Measurements from ENCODE around the gene FBXO45. TPM values are rescaled to one million over a fixed set of nuclear protein-coding genes. Genes with fewer than 3 reads are reported as not detected.
"Not testable (repeated sequence)": the region's sequence is repeated elsewhere in the genome, so short reads cannot be mapped to it uniquely, and the experiment has no call there.

Gene FBXO45
- total RNA-seq, 1 experiment from 2014 or later, result 18.6 TPM

DNA sequence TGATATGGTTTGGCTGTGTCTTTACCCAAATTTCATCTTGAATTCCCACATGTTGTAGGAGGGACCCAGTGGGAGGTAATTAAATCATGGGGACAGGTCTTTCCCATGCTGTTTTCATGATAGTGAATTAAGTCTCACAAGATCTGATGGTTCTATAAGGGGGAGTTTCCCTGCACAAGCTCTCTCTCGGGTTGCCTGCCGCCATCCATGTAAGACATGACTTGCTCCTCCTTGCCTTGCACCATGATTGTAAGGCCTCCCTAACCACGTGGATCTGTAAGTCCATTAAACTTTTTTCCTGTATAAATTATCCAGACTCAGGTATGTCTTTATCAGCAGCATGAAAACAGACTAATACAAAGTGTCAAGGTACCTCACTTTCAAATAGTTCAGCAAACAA, 18.3 kb upstream of the FBXO45 start:
- H3K79me1 ChIP-seq (ENCODE audit: insufficient read depth, low read depth, low read length, poor library complexity, severe bottlenecking); H4K91ac ChIP-seq (ENCODE audit: insufficient read length, low read depth, low read length); H2AFZ ChIP-seq (ENCODE audit: low read length); H3K4me2 ChIP-seq (ENCODE audit: insufficient read depth, insufficient read length, low read length); H3T11ph ChIP-seq (ENCODE audit: low read length); DNase-seq; H4K20me1 ChIP-seq (ENCODE audit: control insufficient read depth, insufficient read depth, insufficient read length); H3K56ac ChIP-seq (ENCODE audit: insufficient read length, low read depth, low read length); H3K27me3 ChIP-seq (ENCODE audit: insufficient read depth, low read length); H3K4me1 Mint-ChIP-seq; H3K79me2 ChIP-seq (ENCODE audit: insufficient read depth, low read length); H3K14ac ChIP-seq (ENCODE audit: insufficient read depth, low read length); H4K8ac ChIP-seq (replicated peaks; ENCODE audit: insufficient read length, low read depth, low read length); H3K4me1 ChIP-seq (ENCODE audit: insufficient read depth, low read length); H2AK5ac ChIP-seq (ENCODE audit: insufficient read length, low read length); H2BK120ac ChIP-seq (ENCODE audit: low read depth, low read length, poor library complexity, severe bottlenecking); H3K4me3 Mint-ChIP-seq; H3K27ac ChIP-seq (ENCODE audit: insufficient read length, low read depth, low read length); H3K23ac ChIP-seq (ENCODE audit: insufficient read length, low read depth, low read length); H3K9me3 ChIP-seq (ENCODE audit: control insufficient read depth, low read depth, low read length); H2BK5ac ChIP-seq (ENCODE audit: insufficient read length, low read length); H2BK20ac ChIP-seq (ENCODE audit: low read depth, low read length, poor library complexity, severe bottlenecking); H3K18ac ChIP-seq (ENCODE audit: insufficient read length, low read depth, low read length); H4K5ac ChIP-seq (ENCODE audit: insufficient read length, low read depth, low read length); H2BK15ac ChIP-seq (ENCODE audit: low read depth, low read length); H3K23me2 ChIP-seq (ENCODE audit: insufficient read length, low read depth, low read length, poor library complexity, severe bottlenecking); H3K9ac ChIP-seq (ENCODE audit: extremely low read depth, insufficient read length, low read length); H2BK12ac ChIP-seq (ENCODE audit: insufficient read length, low read depth, low read length); H3K27ac Mint-ChIP-seq; H3K4ac ChIP-seq (ENCODE audit: low read depth, low read length); H3K27me3 Mint-ChIP-seq (ENCODE audit: low read depth): not testable (repeated sequence)
- peaks cover 13 to 26% (median 24%) of the 10 kb centered on the region in 3 experiments for H3K36me3 Mint-ChIP-seq (ENCODE audit: insufficient read depth in 1 of 3, low read depth in 3 of 3)
- no CpG with 5 or more reads among the region's 3 CpGs for WGBS (ENCODE audit: extremely low coverage, insufficient read length, low lambda C conversion rate)
- H3K9me3 Mint-ChIP-seq, result peaks cover 36 to 39% of the 10 kb centered on the region in 2 experiments

Data from H9 (cell line).